Gastroesophageal sphincter (tissue), 4 donors: Measurements from ENCODE around the gene PTPRN2. TPM values are rescaled to one million over a fixed set of nuclear protein-coding genes. Genes with fewer than 3 reads are reported as not detected.

Source experiments
- ATAC-seq: fragments of 150-250 bp; one replicate; pipeline ENCODE4 v1.9.1; 2016; ENCODE audit warnings: mild to moderate bottlenecking, moderate library complexity
- H3K27ac ChIP-seq, 4 donors: fragments of 200-600 bp; sonication (generic) in 3 of 4; 1 replicate in 3 of 4; 2 replicates in 1 of 4; pipeline ENCODE4 v1.5.1; 2016 to 2019
- H3K27me3 ChIP-seq: fragments of 200-600 bp; sonication (generic); one replicate; pipeline ENCODE4 v1.5.1; 2019
- H3K36me3 ChIP-seq, 2 donors: fragments of 200-600 bp; sonication (generic); one replicate each; pipeline ENCODE4 v1.5.1; 2019; ENCODE audit warnings: control low read depth in 1 of 2
- H3K4me1 ChIP-seq, 3 donors: fragments of 200-600 bp; sonication (generic); 1 replicate in 2 of 3; 2 replicates in 1 of 3; pipeline ENCODE4 v1.5.1; 2016 to 2019; ENCODE audit warnings: control low read depth in 2 of 3
- H3K4me3 ChIP-seq, 2 donors: fragments of 200-600 bp; sonication (generic); one replicate each; pipeline ENCODE4 v1.5.1; 2019; ENCODE audit warnings: mild to moderate bottlenecking in 1 of 2, moderate library complexity in 1 of 2
- H3K9me3 ChIP-seq, 3 donors: fragments of 200-600 bp; sonication (generic); one replicate each; pipeline ENCODE4 v1.5.1; 2017 to 2019; ENCODE audit warnings: control low read depth in 2 of 3
- EP300 ChIP-seq: sonication (generic); formaldehyde crosslinking; IDR thresholded peaks from one replicate; pipeline ENCODE4 v1.6.1; 2017; ENCODE audit warnings: antibody characterized with exemption, mild to moderate bottlenecking
- POLR2A ChIP-seq, 2 donors: fragments of 450-650 bp; IDR thresholded peaks; one replicate each; pipeline ENCODE4 v1.6.1; 2017; ENCODE audit warnings: antibody characterized with exemption in 2 of 2, mild to moderate bottlenecking in 2 of 2, moderate library complexity in 1 of 2
- POLR2AphosphoS5 ChIP-seq: sonication (generic); formaldehyde crosslinking; IDR thresholded peaks from one replicate; pipeline ENCODE4 v1.6.1; 2017; ENCODE audit warnings: antibody characterized with exemption
- WGBS, 2 donors: methylation state at CpG; one replicate each; pipeline ENCODE4 v1.1.5; 2018; ENCODE audit warnings: low coverage in 1 of 2; 5-methylcytosine and 5-hydroxymethylcytosine counted together
- total RNA-seq, 4 donors: library from RNA; depleted of rRNA; stranded (reverse); fragments of >200 nt; gene quantifications; one replicate each; pipeline ENCODE4 v1.1.0, GENCODE V29; 2016
- TF ChIP-seq, protein P1 (sequence below), 4 experiments: fragments of 200-600 bp in 2 of 4; fragments of 450-650 bp in 2 of 4; sonication (generic) in 1 of 4; IDR thresholded peaks; one replicate each; pipeline ENCODE4 v1.5.1; 2017 to 2019; ENCODE audit warnings: antibody characterized with exemption in 4 of 4, mild to moderate bottlenecking in 2 of 4, moderate library complexity in 2 of 4

The PTPRN2 gene
- total RNA-seq, 4 donors from 2014 or later = 1.7 to 4.7 (median 3.3) TPM

- WGBS, 2 donors = 79 to 86% methylated on average over 7 to 10 of the region's 28 CpGs
- TF ChIP-seq POLR2A (IDR thresholded peaks at IDR 0.05) (no peak), EP300 (no peak), POLR2AphosphoS5 (no peak)
- TF ChIP-seq, protein P1, sequence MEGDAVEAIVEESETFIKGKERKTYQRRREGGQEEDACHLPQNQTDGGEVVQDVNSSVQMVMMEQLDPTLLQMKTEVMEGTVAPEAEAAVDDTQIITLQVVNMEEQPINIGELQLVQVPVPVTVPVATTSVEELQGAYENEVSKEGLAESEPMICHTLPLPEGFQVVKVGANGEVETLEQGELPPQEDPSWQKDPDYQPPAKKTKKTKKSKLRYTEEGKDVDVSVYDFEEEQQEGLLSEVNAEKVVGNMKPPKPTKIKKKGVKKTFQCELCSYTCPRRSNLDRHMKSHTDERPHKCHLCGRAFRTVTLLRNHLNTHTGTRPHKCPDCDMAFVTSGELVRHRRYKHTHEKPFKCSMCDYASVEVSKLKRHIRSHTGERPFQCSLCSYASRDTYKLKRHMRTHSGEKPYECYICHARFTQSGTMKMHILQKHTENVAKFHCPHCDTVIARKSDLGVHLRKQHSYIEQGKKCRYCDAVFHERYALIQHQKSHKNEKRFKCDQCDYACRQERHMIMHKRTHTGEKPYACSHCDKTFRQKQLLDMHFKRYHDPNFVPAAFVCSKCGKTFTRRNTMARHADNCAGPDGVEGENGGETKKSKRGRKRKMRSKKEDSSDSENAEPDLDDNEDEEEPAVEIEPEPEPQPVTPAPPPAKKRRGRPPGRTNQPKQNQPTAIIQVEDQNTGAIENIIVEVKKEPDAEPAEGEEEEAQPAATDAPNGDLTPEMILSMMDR (IDR thresholded peaks at IDR 0.05) = no peak
These were observed 913.5 kb downstream of the PTPRN2 start for GRCh38 chr7:157674027-157674714.

GRCh38 chr7:157673573-157673972 is 914.0 kb downstream of the PTPRN2 start:
- Histone ChIP-seq H3K27ac (no peak overlapping the region), H3K27me3 (peaks cover 59% of the 10 kb centered on the region), H3K36me3 (no peaks in the 10 kb centered on the region), H3K4me3 (no peak overlapping the region), H3K4me1 (no peaks in the 10 kb centered on the region), H3K9me3 (no peaks in the 10 kb centered on the region)
- 36% methylated on average over 3 of the region's 14 CpGs; no CpG with 5 or more reads in 1 of the 2 donors for WGBS, 2 donors
- ATAC-seq = no peak
- TF ChIP-seq POLR2A (IDR thresholded peaks at IDR 0.05) = no peak
- TF ChIP-seq EP300 = no peak
- no peak for TF ChIP-seq POLR2AphosphoS5
- TF ChIP-seq, protein P1 (IDR thresholded peaks at IDR 0.05) = no peak

More at GRCh38 chr7:157674027-157674714, 913.5 kb downstream of the PTPRN2 start:
- H3K4me1 ChIP-seq = no peaks in the 10 kb centered on the region
- no peak overlapping the region for H3K4me3 ChIP-seq
- peaks cover 61% of the 10 kb centered on the region for H3K27me3 ChIP-seq
- no peaks in the 10 kb centered on the region for H3K36me3 ChIP-seq
- no peak for ATAC-seq
- no peaks in the 10 kb centered on the region for H3K9me3 ChIP-seq
- no peak overlapping the region for H3K27ac ChIP-seq

DNA sequence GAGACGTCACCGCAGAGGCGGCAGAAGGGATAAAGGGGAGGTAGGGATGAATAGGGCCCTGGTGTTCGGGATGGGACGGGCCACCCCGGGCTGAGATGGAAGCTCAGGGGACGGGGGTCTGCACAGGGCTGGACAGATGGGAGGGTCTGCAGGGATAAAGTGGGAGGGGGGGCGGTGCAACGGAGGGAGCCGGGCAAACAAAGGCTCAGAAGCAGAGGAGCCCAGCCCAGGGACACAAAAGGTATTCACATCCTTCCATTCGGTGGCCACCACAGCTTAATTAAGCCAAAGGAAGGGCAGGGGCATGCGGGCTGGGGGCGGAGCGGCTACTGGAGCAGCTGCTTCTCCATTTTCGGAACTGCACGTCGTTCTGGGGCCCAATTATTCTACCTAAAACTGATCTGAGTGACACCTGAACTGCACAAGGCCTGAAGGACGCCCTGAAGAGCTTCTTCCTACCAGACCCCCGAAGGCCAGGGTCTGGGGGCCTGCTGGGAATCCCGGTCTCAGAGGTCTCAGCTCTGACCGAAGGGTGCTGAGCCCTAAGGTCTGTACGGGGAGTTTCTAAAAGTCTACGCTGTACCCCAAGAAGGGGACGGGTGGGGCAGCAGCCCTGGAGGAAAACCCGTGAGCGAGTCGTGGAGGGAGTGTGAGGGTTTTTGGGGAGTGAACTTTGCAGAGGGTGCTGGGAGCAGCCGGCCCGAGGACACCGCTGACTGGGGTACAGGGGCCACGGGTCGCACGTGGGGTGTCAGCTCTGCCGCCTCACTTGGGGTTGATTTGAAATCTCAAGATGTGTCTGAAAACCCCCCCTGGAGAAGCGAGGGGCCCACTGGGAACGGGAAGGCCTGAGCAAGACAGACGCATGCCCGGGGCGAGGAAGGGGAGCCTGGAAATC is 916.0 kb downstream of the PTPRN2 start:
- H3K9me3 ChIP-seq = no peaks in the 10 kb centered on the region
- H3K4me3 ChIP-seq = no peak overlapping the region
- TF ChIP-seq, protein P1 (IDR thresholded peaks at IDR 0.05) = no peak
- no peak for TF ChIP-seq POLR2AphosphoS5
- TF ChIP-seq POLR2A (IDR thresholded peaks at IDR 0.05) = no peak
- no peaks in the 10 kb centered on the region for H3K36me3 ChIP-seq
- ATAC-seq = no peak
- peaks cover 46% of the 10 kb centered on the region for H3K27me3 ChIP-seq
- H3K27ac ChIP-seq = no peak overlapping the region
- H3K4me1 ChIP-seq = no peaks in the 10 kb centered on the region
- 86 to 93% methylated on average over 11 to 14 of the region's 39 CpGs for WGBS, 2 donors

GRCh38 chr7:157670490-157671357 is 916.9 kb downstream of the PTPRN2 start:
- Histone ChIP-seq H3K4me3 (no peak overlapping the region), H3K27me3 (peaks cover 37% of the 10 kb centered on the region), H3K4me1 (no peaks in the 10 kb centered on the region), H3K9me3 (no peaks in the 10 kb centered on the region), H3K36me3 (no peaks in the 10 kb centered on the region), H3K27ac (no peak overlapping the region)
- ATAC-seq = no peak
- 48 to 65% methylated on average over 13 to 14 of the region's 22 CpGs for WGBS, 2 donors
- TF ChIP-seq POLR2AphosphoS5 (no peak), POLR2A (IDR thresholded peaks at IDR 0.05) (no peak), EP300 (no peak)
- TF ChIP-seq, protein P1 (IDR thresholded peaks at IDR 0.05) = no peak
